GM13976 (cell line): ENCODE data around the gene RBM11.

Experiments
- DNase-seq: peaks from one replicate; pipeline ENCODE4 v3.0.0; 2012; ENCODE audit warnings: low spot score
- in situ Hi-C: fragments of 300-500 bp; cut with MboI; formaldehyde crosslinking; loops from one replicate; pipeline ENCODE4 v1.12.0; 2022; ENCODE audit warnings: low sequenced_read_pairs, mixed read lengths, inconsistent platforms; ENCODE audit not compliant: unreplicated experiment
- TF ChIP-seq, protein P1 (sequence below): IDR thresholded peaks from 2 replicates; pipeline ENCODE4 v1.5.1; 2012; ENCODE audit warnings: borderline replicate concordance, mild to moderate bottlenecking; ENCODE audit not compliant: insufficient read depth; ENCODE audit errors: extremely low read depth, missing control alignments, control extremely low read depth

Gene RBM11

DNA sequence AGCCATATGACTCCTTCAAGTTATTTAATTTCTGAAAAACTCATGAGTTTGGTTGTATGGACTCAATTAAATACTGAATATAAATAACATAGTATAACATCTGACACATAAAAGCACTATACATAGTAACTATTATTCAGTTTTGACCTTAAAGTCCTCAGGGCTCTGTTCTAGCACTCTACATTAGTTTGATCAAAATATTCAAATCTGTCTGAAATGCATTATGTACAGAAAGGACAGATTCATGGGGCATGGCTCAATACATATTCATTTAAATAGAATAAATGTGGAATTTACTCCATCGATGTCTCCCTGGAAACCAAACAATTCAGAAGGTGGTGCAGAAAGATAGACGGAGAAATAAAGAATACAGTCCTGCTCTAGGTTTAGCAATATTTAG is 49.1 kb downstream of the RBM11 start:
- in situ Hi-C loops, result no loop called here
- no peak for DNase-seq
- TF ChIP-seq, protein P1, sequence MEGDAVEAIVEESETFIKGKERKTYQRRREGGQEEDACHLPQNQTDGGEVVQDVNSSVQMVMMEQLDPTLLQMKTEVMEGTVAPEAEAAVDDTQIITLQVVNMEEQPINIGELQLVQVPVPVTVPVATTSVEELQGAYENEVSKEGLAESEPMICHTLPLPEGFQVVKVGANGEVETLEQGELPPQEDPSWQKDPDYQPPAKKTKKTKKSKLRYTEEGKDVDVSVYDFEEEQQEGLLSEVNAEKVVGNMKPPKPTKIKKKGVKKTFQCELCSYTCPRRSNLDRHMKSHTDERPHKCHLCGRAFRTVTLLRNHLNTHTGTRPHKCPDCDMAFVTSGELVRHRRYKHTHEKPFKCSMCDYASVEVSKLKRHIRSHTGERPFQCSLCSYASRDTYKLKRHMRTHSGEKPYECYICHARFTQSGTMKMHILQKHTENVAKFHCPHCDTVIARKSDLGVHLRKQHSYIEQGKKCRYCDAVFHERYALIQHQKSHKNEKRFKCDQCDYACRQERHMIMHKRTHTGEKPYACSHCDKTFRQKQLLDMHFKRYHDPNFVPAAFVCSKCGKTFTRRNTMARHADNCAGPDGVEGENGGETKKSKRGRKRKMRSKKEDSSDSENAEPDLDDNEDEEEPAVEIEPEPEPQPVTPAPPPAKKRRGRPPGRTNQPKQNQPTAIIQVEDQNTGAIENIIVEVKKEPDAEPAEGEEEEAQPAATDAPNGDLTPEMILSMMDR, result no peak

DNA sequence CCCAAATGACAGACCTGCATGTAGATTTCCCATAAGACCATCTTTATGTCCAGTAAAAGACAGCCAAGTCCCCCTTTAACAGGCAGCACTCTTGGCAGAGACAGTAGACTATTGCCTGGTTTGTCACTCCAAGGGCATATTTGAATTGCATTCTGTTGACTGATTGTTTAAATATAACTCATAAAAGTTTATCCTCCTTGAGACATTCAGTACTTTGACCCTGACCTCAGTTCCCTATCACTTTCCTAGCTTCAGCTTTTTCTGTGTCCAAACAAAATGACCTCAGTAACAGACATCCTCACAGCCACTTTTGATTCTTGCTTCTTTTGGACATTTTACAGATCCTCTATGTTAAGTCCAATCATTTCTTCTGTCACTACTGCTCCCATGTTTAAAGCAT is 51.1 kb downstream of the RBM11 start:
- in situ Hi-C loops, result no loop called here
- TF ChIP-seq, protein P1, result no peak
- no peak for DNase-seq

DNA sequence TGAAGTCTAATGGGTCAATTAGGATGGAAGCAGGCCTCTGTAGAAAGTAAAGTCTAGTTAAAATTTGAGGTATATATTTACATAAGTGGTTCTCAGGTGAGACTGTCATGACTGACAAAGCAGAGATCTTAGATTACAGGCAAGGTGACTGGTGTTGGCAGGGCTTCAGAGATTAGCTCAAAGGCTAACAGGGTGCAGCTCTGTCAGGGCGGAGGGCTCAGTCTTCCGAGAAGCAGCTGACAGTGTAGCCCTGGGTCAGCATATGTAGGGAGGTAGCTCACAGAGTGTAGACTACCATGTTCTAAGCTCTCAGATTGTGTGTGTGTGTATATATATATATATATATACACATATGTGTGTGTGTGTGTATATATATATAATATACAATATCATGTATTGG is 54.7 kb downstream of the RBM11 start:
- in situ Hi-C loops, result no loop called here

DNA sequence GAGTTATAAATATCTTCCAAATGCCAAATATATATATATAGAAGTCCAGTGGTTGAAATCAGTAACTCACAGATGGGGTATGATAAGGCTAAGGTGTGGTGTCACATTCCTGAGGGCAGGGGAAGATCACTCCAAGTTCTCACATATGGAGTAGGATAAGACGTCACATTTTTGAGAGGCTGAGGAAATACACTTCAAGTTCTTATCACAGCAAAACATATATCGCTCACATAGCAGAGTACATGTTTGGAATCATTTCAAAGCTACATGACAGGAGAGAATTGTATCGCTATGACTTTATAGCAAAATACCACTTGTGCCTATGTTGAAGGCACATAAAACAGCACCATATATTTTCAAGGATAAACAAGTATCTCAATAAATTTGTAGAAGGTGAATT is 55.1 kb downstream of the RBM11 start:
- DNase-seq, result no peak
- TF ChIP-seq, protein P1, result no peak
- in situ Hi-C loops, result no loop called here

More for the DNA sequence above, 54.7 kb downstream of the RBM11 start:
- TF ChIP-seq, protein P1, result no peak
- no peak for DNase-seq

DNA sequence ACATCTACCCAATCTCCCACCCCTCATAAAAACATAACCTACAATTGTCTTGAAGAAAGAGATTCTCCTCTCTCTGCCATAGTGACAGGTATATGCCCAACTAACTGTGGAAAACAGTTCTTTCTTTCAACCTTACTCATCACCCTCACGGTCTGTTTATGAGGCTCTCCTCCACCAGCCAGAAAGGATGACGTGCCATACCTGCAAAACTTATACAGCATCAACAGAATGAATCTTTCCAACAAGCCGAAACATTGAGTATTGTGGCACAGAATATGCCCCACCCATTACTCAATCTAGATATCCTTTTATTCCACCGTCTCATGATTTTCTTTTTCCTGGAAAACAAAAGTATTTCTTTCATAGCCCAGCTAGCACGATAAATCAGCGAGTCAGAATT is 55.7 kb downstream of the RBM11 start:
- no peak for DNase-seq
- in situ Hi-C loops, result no loop called here
- TF ChIP-seq, protein P1, result no peak

DNA sequence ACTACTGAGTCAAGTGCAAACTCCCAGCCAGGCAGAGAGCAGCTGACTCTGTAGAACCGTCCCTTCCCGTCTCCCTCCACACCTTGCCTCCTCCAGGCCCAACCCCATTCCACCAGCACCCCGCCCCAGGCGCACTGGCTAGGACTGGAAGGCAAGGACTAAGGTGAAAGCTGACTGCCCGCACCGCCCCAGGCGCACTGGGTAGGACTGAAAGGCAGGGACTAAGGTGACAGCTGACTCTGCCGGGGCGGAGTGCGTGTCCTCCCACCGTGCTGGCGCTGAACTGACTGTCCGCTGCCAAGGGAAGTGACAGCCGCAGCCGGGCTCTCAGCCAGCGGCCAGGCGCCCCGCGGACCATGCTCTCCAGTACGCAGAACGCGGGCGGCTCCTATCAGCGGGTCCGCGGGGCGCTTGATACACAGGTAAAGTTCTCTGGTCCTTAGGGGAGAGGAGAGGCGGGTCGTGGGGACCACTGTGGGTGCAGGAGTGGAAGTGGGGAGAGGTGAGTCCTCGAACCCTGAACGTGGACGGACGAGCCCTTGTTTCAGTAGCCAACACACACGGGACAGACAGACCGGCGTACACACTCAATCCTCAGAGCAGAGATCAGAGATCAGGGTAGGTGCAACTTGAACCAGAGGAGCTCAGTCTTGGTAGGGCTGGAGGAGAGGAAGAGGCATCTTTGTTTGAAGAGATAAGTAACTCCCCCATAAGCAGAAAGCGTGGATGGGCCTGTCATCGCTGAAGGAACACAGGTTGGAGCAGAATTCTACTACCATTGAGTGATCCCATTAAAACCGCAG is 58.0 kb downstream of the RBM11 start:
- no peak for DNase-seq
- in situ Hi-C loops, result no loop called here

More for the DNA sequence above, 58.0 kb downstream of the RBM11 start:
- TF ChIP-seq, protein P1, result no peak
